OCI-LY1 (cell line): ENCODE results near the gene HES5.

Experiments
- H2AFZ ChIP-seq: fragments of 200-600 bp; sonication (generic), shearing (Covaris generic); 2 replicates; pipeline ENCODE4 v1.6.0; 2014; ENCODE audit warnings: antibody characterized with exemption, mild to moderate bottlenecking, low read length
- H3F3A ChIP-seq: fragments of 200-600 bp; sonication (generic), shearing (Covaris generic); 2 replicates; pipeline ENCODE4 v1.6.0; 2014; ENCODE audit warnings: mild to moderate bottlenecking, antibody characterized with exemption, low read length, moderate library complexity; ENCODE audit not compliant: insufficient read depth
- H3K27ac ChIP-seq: fragments of 200-600 bp; sonication (generic); 2 replicates; pipeline ENCODE4 v1.5.1; 2014; ENCODE audit warnings: low read length, mixed run types, mild to moderate bottlenecking, low read depth; ENCODE audit not compliant: poor library complexity, severe bottlenecking
- H3K27me3 ChIP-seq: fragments of 200-600 bp; sonication (generic); 2 replicates; pipeline ENCODE4 v1.6.0; 2014; ENCODE audit warnings: antibody characterized with exemption, mild to moderate bottlenecking, low read length, moderate library complexity; ENCODE audit not compliant: insufficient read depth
- H3K36me3 ChIP-seq: fragments of 200-600 bp; sonication (generic); 2 replicates; pipeline ENCODE4 v1.6.1; 2014; ENCODE audit warnings: mild to moderate bottlenecking, antibody characterized with exemption, low read length, moderate library complexity, mixed read lengths; ENCODE audit not compliant: insufficient read depth
- H3K4me1 ChIP-seq: fragments of 200-600 bp; sonication (generic); 2 replicates; pipeline ENCODE4 v1.5.1; 2014; ENCODE audit warnings: mild to moderate bottlenecking, low read length, moderate library complexity; ENCODE audit not compliant: insufficient read depth, severe bottlenecking
- H3K4me2 ChIP-seq: fragments of 200-600 bp; sonication (generic), shearing (Covaris generic); 2 replicates; pipeline ENCODE4 v1.6.1; 2014; ENCODE audit warnings: low read length
- H3K4me3 ChIP-seq: fragments of 200-600 bp; sonication (generic); 2 replicates; pipeline ENCODE4 v1.5.1; 2014; ENCODE audit warnings: low read length, low read depth, mild to moderate bottlenecking, mixed read lengths; ENCODE audit not compliant: poor library complexity, severe bottlenecking
- H3K79me2 ChIP-seq: fragments of 200-600 bp; shearing (Covaris generic); 2 replicates; pipeline ENCODE4 v1.6.1; 2016; ENCODE audit warnings: mixed run types, low read length, mixed read lengths; ENCODE audit not compliant: insufficient read depth
- H3K9ac ChIP-seq: fragments of 200-600 bp; sonication (generic), shearing (Covaris generic); 2 replicates; pipeline ENCODE4 v1.6.1; 2014; ENCODE audit warnings: mild to moderate bottlenecking, low read length, mixed read lengths
- H3K9me2 ChIP-seq: fragments of 200-600 bp; sonication (generic), shearing (Covaris generic); 2 replicates; pipeline ENCODE4 v1.6.1; 2014; ENCODE audit warnings: low read depth, mild to moderate bottlenecking, low read length, mixed read lengths
- H3K9me3 ChIP-seq: fragments of 200-600 bp; shearing (Covaris generic); 2 replicates; pipeline ENCODE4 v1.6.1; 2014; ENCODE audit warnings: low read length, mixed read lengths
- H4K20me1 ChIP-seq: fragments of 200-600 bp; sonication (generic), shearing (Covaris generic); 2 replicates; pipeline ENCODE4 v1.6.0; 2016; ENCODE audit warnings: mild to moderate bottlenecking, low read length; ENCODE audit not compliant: insufficient read depth
- CTCF ChIP-seq: fragments of 200-600 bp; sonication (generic), shearing (Covaris generic); IDR thresholded peaks from 2 replicates; pipeline ENCODE4 v1.5.1; 2017; ENCODE audit warnings: mild to moderate bottlenecking, antibody characterized with exemption, low read length, moderate library complexity, mixed read lengths
- EZH2 ChIP-seq: fragments of 200-600 bp; sonication (generic), shearing (Covaris generic); IDR thresholded peaks from 2 replicates; pipeline ENCODE4 v1.8.0; 2017; ENCODE audit warnings: borderline replicate concordance, mixed run types, mild to moderate bottlenecking, antibody characterized with exemption, low read length, moderate library complexity, mixed read lengths

The HES5 gene

GRCh38 chr1:2513939-2514652, 16.0 kb downstream of the HES5 start:
- Histone ChIP-seq H3K4me1 (no peaks in the 10 kb centered on the region), H3K27ac (no peak overlapping the region), H3K9ac (no peak overlapping the region), H3K9me2 (no peaks in the 10 kb centered on the region), H3K79me2 (no peaks in the 10 kb centered on the region), H3K4me3 (no peak overlapping the region), H4K20me1 (no peaks in the 10 kb centered on the region), H3K27me3 (no peaks in the 10 kb centered on the region), H3K36me3 (peaks cover 94% of the 10 kb centered on the region), H2AFZ (no peak overlapping the region), H3F3A (no peaks in the 10 kb centered on the region), H3K9me3 (no peaks in the 10 kb centered on the region), H3K4me2 (no peak overlapping the region)
- TF ChIP-seq CTCF = no peak
- TF ChIP-seq EZH2 = no peak

- no peaks in the 10 kb centered on the region for H3K79me2 ChIP-seq
- H3K36me3 ChIP-seq = peaks cover 90% of the 10 kb centered on the region
- H3K9me3 ChIP-seq = no peaks in the 10 kb centered on the region
- no peaks in the 10 kb centered on the region for H3K27me3 ChIP-seq
- no peaks in the 10 kb centered on the region for H4K20me1 ChIP-seq
- H3K4me2 ChIP-seq = no peak overlapping the region
- H3K9me2 ChIP-seq = no peaks in the 10 kb centered on the region
- no peak for TF ChIP-seq EZH2
- no peak for TF ChIP-seq CTCF
- no peaks in the 10 kb centered on the region for H3F3A ChIP-seq
- H3K27ac ChIP-seq = no peak overlapping the region
- H3K4me1 ChIP-seq = no peaks in the 10 kb centered on the region
- H2AFZ ChIP-seq = no peak overlapping the region
- H3K9ac ChIP-seq = no peak overlapping the region
- no peak overlapping the region for H3K4me3 ChIP-seq
Measured at GRCh38 chr1:2512862-2513421, 17.1 kb downstream of the HES5 start.

- Histone ChIP-seq H3K9ac (no peak overlapping the region), H3K4me1 (no peaks in the 10 kb centered on the region), H3K9me2 (no peaks in the 10 kb centered on the region), H3K36me3 (peaks cover 73% of the 10 kb centered on the region), H3K9me3 (no peaks in the 10 kb centered on the region), H3K4me2 (no peak overlapping the region), H3F3A (no peaks in the 10 kb centered on the region), H4K20me1 (no peaks in the 10 kb centered on the region), H3K79me2 (no peaks in the 10 kb centered on the region), H3K27ac (no peak overlapping the region), H2AFZ (no peak overlapping the region), H3K4me3 (no peak overlapping the region), H3K27me3 (no peaks in the 10 kb centered on the region)
- TF ChIP-seq CTCF (no peak), EZH2 (no peak)
Measured at GRCh38 chr1:2510366-2511155, 19.5 kb downstream of the HES5 start.
